ENCODE data around the gene SOAT1.
"Not testable (repeated sequence)": the region's sequence is repeated elsewhere in the genome, so short reads cannot be mapped to it uniquely, and the experiment has no call there.

SOAT1 gene

DNA sequence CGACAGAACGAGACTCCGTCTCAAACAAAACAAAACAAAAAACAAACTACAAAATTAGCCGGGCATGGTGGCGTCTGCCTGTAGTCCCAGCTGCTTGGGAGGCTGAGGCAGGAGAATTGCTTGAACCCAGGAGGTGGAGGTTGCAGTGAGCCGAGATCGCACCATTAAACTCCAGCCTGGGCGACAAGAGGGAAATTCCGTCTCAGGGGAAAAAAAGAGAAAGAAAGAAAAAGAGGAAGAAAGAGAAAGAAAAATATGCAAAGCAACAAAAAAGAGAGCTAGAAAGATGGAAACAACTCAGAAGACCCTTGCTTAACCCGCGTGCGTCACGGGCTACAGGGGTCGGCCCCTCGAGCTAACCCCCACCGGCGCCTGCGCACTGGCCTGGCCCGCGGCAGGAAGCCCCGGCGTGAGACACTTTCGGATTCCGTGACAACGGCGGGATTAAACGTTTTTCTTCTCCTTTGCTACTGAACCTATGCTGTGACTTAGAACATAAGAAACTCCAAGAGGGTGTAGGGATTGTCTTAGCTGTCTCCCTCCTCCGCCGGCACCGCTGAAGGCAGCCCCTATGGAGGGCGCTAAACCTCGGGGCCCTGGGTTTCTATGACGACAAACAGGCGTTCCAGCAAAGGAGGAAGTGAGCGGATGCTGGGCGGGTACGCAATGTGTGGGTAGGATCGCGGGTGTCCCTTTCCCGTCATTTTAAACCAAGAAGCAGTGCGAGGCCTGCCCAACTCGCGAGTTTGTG is 71.9 kb downstream of the SOAT1 start, which contains the start of gene AXDND1:
Gene AXDND1 (plus strand): TSS at position 630 of the 751 bp plus-strand sequence. CDS start 539 bp downstream, outside the sequence.
- peak; percentile 84 for DNase-seq

DNA sequence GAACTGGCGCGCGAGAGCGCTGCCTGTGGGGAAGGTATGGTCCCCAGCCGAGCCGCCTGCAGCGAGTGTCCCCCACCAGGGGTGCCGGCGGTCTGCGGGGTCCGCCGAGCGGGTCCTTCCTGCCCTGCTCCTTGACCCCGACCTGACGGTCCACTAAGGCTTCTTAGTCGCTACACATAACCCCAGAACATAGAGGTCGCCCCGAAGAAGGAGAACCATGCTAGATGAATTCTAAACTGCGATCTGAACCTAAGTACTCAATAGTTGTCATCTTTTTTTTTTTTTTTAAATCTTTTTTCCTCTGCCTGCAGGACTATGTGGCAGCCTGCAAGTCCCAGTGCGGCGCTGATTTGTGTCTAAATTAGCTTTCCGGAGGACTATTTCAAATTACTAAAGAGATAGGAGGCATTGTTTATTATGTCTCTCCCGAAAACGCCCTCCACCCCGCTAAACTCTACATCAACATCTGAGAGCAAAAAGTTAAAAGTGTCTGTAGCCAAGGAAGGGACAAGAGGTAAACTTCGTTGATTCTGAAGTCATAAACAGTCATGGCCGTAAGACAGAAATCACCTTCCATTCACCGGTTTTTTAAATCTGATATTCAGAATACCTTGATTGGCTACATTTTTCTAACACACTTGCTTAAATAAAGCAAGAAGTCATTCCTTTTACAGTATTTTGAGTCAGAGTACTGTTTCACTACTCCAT is 72.7 kb downstream of the SOAT1 start:
- peak; percentile 43 for DNase-seq

DNA sequence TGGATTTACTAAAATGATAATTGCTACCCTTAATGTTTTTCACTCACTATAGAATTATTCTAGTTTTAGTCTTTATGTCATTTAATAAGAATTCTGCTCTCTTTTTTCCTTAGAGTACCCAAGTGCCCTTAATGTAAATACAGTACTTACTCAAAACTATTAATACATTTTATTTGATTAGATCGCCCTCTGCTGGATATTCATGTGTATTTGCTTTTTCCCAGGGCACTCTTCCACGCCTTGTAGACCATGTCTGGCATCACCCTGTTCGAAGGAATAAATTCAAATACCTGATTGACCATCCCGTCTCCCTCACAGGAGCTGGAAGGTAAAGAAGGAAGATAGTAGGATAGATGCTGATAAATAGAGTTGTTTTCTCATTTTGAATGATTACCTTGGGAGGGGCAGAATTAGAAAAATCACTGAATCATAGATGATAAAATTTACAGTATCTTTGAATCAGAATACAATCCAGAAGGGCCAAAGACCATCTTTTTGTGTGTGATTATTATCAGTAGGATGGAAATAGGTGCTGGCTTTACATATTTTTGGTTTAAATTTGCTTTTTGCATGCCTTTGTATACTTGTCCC is 76.2 kb downstream of the SOAT1 start:
- peak; percentile 67 for DNase-seq

DNA sequence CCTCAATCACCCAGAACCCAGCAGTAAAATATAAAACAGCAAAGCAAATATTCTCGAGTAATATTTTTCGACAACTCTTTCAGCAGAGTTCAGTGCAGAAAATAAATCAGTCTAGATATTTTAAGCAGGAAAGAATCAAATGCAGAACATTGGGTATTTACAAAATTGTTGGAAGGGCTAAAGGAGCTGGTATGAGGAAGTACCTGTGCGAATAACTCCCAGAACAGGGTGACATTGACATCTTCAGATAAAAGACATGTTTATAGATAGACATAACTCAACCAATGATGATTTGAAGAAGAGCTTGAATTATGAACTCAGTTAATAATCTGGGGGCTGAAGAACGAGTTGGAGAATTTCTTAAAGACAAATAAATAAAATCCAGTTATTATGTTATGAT is 78.6 kb downstream of the SOAT1 start:
- no peak for DNase-seq

DNA sequence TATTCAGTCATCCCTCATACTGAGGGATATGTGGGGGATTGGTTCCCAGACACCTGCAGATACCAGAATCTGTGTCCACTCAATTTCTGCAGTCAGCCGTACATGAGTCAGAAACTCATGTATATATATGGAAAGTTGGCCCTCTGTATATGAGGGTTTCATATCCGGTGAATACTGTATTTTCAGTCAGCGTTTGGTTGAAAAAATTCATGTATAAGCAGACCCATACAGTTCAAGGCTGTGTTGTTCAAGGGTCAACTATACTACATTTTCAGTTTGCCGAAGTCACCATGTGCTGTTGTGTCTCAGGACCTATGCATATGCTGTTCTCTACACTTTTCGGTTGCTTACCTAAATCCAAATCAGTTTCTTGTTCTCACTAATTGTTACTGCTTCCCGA is 82.6 kb downstream of the SOAT1 start:
- DNase-seq: no peak

DNA sequence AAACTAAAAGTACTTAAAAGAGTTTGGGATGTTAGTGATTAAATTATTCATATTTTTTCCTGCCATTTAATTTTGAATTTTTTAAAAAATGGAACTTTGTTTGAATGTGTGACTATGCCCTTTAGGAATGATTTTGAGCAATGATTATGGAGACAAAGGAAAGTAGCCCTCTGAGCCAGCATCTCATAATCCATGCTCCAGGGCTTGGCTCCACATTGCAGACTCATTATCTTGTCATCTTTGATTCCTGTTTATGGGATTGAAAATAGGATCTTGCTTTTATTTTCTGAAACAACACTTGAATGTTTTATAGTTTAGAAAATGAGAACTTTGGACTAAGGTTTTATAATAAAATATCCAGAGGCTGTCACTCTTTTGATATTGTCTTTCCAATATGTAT is 86.7 kb downstream of the SOAT1 start:
- no peak for DNase-seq

DNA sequence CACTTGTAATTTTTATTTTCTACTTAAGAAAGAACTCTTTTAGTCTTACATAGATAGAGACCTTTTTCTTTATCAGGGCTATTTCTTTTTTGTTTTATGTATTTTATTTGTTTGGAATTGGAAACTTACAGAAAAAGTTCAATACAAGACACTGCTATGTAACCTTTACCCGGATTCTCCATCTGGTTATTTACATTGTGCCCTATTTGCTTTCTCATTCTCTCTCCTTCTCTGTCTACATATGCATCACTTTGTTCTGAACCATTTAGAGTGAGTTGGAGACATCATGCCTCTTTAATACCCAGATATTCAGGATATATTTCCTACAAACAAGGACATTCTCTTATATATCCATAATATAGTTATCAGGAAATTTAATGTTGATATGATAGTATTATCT is 90.4 kb downstream of the SOAT1 start:
- no peak for DNase-seq

DNA sequence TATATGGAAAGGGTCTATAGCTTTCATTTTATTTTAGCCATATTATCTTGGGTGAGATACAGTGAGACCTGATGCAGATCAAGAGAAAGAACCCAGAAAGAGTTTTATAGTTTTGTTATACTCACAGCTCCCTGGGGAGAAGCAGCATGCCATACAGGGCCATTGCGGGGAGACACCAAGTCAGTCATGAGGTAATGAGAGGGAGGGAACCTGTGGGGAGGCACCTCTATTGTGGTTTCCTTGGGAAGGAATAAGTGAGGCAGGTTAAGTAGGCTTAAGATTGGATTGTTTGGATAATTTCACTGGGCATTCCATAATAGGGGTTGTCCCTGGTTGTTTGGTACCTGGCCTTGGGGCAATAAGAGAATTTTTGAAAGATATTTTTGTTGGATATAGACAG is 91.9 kb downstream of the SOAT1 start:
- no peak for DNase-seq

DNA sequence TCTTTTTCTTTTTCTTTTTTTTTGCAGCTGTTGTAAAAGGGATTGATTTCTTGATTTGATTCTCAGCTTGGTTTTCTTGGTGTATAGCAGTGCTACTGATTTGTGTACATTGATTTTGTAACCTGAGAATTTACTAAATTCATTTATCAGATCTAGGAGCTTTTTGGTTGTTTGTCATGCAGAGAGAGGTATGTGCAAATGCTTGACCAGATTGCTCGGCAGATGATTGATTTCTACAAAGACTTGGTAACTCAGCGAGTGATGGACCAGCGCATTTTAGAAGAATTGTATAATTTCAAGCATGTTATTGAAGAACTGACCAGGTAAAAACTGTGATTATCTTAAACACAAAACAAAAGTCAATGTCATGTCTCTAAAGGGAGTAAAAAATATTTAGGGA is 100.1 kb downstream of the SOAT1 start:
- no peak for DNase-seq

DNA sequence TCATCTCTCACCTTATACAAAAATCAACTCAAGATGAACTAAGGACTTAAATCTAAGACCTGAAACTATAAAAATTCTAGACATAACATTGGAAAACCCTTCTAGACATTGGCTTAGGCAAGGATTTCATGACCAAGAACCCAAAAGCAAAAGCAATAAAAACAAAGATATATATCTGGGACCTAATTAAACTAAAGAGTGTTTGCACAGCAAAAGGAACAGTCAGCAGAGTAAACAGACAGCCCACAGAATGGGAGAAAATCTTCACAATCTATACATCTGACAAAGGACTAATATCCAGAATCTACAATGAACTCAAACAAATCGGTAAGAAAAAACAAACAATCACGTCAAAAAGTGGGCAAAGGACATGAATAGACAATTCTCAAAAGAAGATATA is 105.8 kb downstream of the SOAT1 start:
- not testable (repeated sequence) for DNase-seq
